NOMO-1 treated with DMSO at 0.1 percent for 48 hours (cell line): ENCODE measurements around the gene CD79B.

Experiments
- DNase-seq: peaks from one replicate; lab custom pipeline; 2025; ENCODE audit not compliant: unreplicated experiment; lab: John Stamatoyannopoulos, UW

Gene CD79B

DNA sequence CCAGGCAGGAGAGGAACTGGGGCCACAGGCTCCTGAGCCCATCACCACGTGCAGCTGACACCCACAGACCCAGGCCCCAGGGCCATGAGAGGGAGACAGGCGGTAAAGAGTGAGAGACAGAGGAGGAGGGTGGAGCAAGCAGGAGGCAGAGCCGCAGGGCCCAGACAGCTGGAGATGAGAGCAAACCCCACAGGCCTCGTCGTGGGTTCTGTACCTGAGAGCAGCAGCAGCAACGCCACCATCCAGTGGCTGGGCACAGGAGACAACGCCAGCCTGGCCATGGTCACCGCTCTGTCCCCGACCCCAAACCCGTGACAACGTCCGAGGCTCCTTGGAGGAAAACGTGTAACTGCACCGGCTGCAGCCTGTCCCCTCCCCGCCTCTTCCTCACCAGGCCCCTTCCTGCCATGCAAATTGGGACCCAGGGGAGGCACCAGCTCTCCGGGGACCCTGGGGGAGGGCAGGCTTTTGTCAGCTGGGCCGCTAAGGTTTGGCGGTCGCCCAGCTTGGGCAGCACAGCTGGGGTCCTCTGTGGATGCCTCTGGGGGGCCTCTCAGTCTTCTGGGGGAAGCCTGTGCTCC is at the start of gene CD79B:
Gene CD79B, minus strand, starts transcription at position 351 of the 581 bp plus-strand sequence. Its CDS starts 70 bp downstream, at position 281.
- no peak for DNase-seq

GRCh38 chr17:63978272-63979200 is 46.4 kb upstream of the CD79B start:
- DNase-seq, result no peak

GRCh38 chr17:63976702-63977101 is 44.6 kb upstream of the CD79B start:
- no peak for DNase-seq

DNA sequence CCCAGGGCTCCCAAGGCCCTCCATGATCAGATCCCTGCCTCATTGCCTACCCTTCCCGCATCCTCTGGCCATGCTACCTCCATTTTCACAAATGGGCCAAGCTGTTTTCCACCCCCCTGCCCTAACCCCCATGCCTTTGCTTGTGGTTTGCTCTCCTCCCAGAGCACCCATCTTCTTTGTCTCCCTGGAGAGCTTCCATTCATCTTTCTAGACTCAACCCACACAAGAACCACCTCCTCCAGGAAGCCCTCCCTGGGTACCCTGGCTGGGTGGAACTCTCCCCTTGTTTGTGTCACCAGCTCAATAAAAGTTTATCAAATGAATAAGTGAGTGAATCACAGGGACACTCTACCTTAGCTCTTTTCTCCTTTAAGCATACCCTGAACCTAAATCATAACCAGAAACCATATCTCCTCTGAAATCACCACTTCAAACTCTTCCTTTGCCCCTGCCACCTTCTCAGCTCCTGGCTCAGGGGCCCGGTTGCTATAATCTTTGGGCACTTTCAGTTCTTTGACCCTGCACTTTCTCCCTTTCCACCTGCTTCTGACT is 43.5 kb upstream of the CD79B start:
- no peak for DNase-seq

- no peak for DNase-seq
Measured at GRCh38 chr17:63974594-63975192, 42.6 kb upstream of the CD79B start.

GRCh38 chr17:63973930-63974593 is 41.9 kb upstream of the CD79B start:
- DNase-seq, result no peak

GRCh38 chr17:63973247-63973646 is 41.1 kb upstream of the CD79B start:
- no peak for DNase-seq

DNA sequence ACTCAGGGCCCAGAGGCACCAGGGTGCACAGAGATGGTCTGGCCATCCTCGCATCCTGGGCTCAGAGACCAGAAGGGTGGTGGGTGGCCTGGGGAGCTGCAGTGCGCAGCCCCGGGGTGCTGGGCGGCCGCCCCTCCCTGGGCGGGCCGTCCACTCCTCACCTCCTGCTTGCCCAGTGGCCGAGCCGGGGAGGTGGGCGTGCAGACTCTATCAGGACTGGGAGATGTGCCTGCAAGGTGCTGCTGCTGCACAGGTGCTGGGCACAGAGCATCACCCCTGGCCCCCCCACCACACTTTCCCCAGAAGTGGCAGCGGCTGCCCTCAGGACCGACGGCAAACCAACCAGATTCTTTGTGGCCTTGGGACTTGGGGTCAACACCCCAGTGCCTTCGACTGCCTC is 40.7 kb upstream of the CD79B start, which contains the start of gene SCN4A:
Gene SCN4A, minus strand, starts transcription at position 123 of the 400 bp plus-strand sequence. Its CDS starts 77 bp downstream, at position 46.
- no peak for DNase-seq

- no peak for DNase-seq
Measured at GRCh38 chr17:63969278-63969677, 37.1 kb upstream of the CD79B start.

GRCh38 chr17:63967953-63968352 is 35.8 kb upstream of the CD79B start:
- no peak for DNase-seq

- DNase-seq, result no peak
Measured at GRCh38 chr17:63966646-63967264, 34.6 kb upstream of the CD79B start.

DNA sequence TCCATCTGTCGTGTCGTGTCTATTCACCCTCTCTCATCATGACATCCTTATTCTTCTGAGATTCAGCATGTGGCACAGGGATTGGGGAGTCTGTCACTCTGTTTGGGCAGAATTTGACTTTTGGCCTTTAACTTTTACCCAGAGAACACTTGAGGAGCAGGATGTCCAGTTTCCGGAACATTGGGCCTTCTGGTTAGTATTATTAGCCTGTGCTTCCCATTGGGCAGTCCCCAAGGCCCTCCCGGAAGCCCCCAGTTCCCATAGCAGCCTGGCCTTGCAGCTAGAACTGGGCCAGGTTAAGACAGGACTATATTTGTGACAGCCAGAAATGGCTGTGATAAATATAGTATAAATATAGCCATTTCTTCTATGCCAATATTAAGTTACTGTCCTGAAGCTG is 31.0 kb upstream of the CD79B start:
- no peak for DNase-seq

DNA sequence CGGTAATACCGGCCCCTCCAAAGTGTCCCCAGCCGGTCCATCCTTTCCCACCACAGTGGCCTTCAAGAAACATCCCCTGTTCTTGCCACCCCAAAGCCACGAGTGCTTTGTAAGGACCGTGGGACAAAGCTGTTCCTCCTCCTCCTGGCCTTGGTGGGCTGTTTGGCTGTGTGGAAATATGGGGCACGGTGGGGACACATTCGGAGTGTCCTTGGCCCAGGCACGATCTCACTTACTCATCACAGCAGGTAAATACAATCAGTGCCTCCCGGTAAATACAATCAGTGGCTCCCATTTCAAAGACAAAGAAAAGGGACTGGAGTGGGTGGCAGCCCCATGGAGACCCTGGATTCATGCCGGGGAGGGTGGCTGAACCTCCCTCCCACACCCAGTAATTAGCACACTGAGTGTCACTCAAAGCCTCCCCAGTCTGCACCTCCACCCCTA is 30.2 kb upstream of the CD79B start:
- DNase-seq, result no peak

- peak; percentile 62 for DNase-seq
Measured at GRCh38 chr17:63961355-63962212, 29.5 kb upstream of the CD79B start.

DNA sequence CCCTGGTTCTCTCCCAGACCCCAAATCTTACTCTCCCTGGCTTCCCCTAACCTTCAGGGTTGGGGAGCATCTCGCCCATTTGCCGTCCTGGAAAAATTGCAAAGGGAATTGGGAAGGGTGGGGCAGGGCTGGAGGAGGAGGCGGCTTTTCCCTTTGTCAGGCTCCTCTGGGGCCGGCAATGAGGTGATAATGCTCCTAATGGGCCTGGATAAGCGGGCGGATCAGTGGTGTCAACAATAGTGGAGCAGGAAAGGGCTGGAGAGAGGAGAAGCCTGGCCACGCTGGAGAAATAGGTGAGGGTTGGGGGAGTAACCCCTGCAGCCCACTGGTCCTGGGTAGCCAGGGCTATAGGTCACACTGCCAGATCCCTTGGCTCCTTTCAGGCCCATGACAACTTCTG is 28.3 kb upstream of the CD79B start:
- DNase-seq, result no peak

DNA sequence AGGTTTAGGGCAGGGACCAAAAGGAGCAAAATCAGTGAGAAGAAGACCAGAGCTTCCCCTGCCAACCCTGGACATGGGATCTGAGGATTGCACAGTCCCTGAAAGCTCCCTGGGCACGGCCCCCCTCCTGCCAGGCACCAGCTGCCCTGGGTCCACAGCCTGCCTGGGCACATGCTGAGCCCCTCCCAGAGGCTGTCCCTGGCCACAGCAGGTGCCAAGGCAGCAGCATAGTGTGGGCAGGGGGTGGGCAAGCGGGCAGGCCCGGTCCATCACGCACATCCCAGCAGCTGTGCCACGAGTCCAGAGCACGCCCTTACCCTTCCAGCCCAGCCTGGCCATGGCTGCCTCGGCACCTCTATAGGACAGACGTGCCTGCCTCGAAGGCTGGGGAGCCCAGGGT is 27.9 kb upstream of the CD79B start:
- no peak for DNase-seq

GRCh38 chr17:63956296-63956920 is 24.3 kb upstream of the CD79B start:
- DNase-seq, result no peak

- DNase-seq, result no peak
Measured at GRCh38 chr17:63955791-63956190, 23.7 kb upstream of the CD79B start.

DNA sequence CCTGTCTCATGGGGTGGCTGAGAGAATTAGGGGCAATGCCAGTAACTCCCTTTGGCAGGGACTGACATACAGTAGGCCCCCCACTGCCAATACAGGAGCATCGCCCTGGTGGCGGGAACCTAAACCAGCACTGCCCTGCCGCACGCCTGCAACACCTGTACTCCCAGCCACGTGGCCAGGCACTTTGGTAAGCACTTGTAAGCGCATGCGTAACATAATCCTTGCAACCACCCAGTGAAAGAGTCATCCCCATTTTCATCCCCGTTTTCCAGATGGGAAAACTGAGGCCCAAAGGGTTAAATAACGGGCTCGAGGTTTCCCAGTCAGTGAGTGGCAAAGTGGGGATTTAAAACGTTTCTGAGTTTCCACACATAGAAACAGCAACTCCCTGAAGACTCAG is 23.1 kb upstream of the CD79B start:
- DNase-seq, result no peak
